IPS-11a (cell line): ENCODE measurements around the gene CCL17.
A peak's percentile ranks its signal among the peaks of the same experiment; 100 is the strongest.
"Not testable (repeated sequence)": the region's sequence is repeated elsewhere in the genome, so short reads cannot be mapped to it uniquely, and the experiment has no call there.

ENCODE experiments used
- H3K4me3 ChIP-seq: one replicate; pipeline ENCODE4 v1.5.1; 2013; ENCODE audit warnings: low read depth, low read length, control low read depth

The CCL17 gene

GRCh38 chr16:57427824-57428223, 23.3 kb downstream of the CCL17 start:
- H3K4me3 ChIP-seq: no peak overlapping the region

- H3K4me3 ChIP-seq: no peak overlapping the region
These were observed 26.4 kb downstream of the CCL17 start for GRCh38 chr16:57430955-57431354.

- H3K4me3 ChIP-seq: no peak overlapping the region
These were observed 27.9 kb downstream of the CCL17 start for GRCh38 chr16:57432505-57432904.

GRCh38 chr16:57432989-57433388, 28.4 kb downstream of the CCL17 start:
- no peak overlapping the region for H3K4me3 ChIP-seq

GRCh38 chr16:57434003-57434402, 29.4 kb downstream of the CCL17 start:
- no peak overlapping the region for H3K4me3 ChIP-seq

GRCh38 chr16:57435838-57436237, 31.3 kb downstream of the CCL17 start:
- H3K4me3 ChIP-seq: no peak overlapping the region

- not testable (repeated sequence) for H3K4me3 ChIP-seq
These were observed 35.4 kb downstream of the CCL17 start for GRCh38 chr16:57439947-57440346.

- H3K4me3 ChIP-seq: not testable (repeated sequence)
These were observed 36.0 kb downstream of the CCL17 start for GRCh38 chr16:57440551-57440950.

- no peak overlapping the region for H3K4me3 ChIP-seq
These were observed 40.1 kb downstream of the CCL17 start for GRCh38 chr16:57444711-57445110.

GRCh38 chr16:57445510-57445909, 40.9 kb downstream of the CCL17 start:
- H3K4me3 ChIP-seq: no peak overlapping the region

GRCh38 chr16:57446531-57447185, 42.1 kb downstream of the CCL17 start:
- peak overlapping the region; percentile 92 for H3K4me3 ChIP-seq

- H3K4me3 ChIP-seq: peak within 1 kb of the TSS; percentile 92
These were observed 42.8 kb downstream of the CCL17 start, which contains the start of the genes CIAPIN1 and COQ9 for GRCh38 chr16:57447186-57447962. TSS of gene CIAPIN1 (minus strand) at chr16:57447385. CDS start at chr16:57440928, 6,457 bp downstream. TSS of gene COQ9 (plus strand) at chr16:57447479. CDS start at chr16:57447506, 27 bp downstream.

GRCh38 chr16:57452021-57452420, 47.5 kb downstream of the CCL17 start:
- no peak overlapping the region for H3K4me3 ChIP-seq

GRCh38 chr16:57462209-57462977, 57.8 kb downstream of the CCL17 start, which contains the start of gene POLR2C:
TSS of gene POLR2C (plus strand) at chr16:57462679. CDS start at chr16:57462725, 46 bp downstream.
- peak within 1 kb of the TSS; percentile 89 for H3K4me3 ChIP-seq

- H3K4me3 ChIP-seq: peak overlapping the region; percentile 89
These were observed 58.4 kb downstream of the CCL17 start for GRCh38 chr16:57462978-57463362.

- H3K4me3 ChIP-seq: no peak overlapping the region
These were observed 60.0 kb downstream of the CCL17 start for GRCh38 chr16:57464523-57464922.
